Breast epithelium (tissue), 3 donors: ENCODE data around the gene MEIS3.
"Not testable (repeated sequence)": the region's sequence is repeated elsewhere in the genome, so short reads cannot be mapped to it uniquely, and the experiment has no call there.

Experiments used
- CTCF ChIP-seq, 3 donors: fragments of 450-650 bp; IDR thresholded peaks; one replicate each; pipeline ENCODE4 v1.5.1; 2016 to 2017; ENCODE audit warnings: antibody characterized with exemption in 3 of 3, mild to moderate bottlenecking in 3 of 3, moderate library complexity in 3 of 3
- POLR2A ChIP-seq: fragments of 450-650 bp; IDR thresholded peaks from one replicate; pipeline ENCODE4 v1.6.1; 2016; ENCODE audit warnings: antibody characterized with exemption, mild to moderate bottlenecking, moderate library complexity
- POLR2AphosphoS5 ChIP-seq, 3 donors: sonication (generic); formaldehyde crosslinking; IDR thresholded peaks; one replicate each; pipeline ENCODE4 v1.6.1; 2017; ENCODE audit warnings: antibody characterized with exemption in 3 of 3

GRCh38 chr19:47386582-47386981 lies 32.7 kb downstream of the MEIS3 start:
- not testable (repeated sequence) for TF ChIP-seq POLR2A; CTCF (IDR thresholded peaks at IDR 0.05); POLR2AphosphoS5 (IDR thresholded peaks at IDR 0.05)
